HEK293 (cell line): Measurements from ENCODE around the gene SYNJ2.

ENCODE experiments used
- CTCF ChIA-PET: fragments of 350-600 bp; formaldehyde crosslinking; extraction: SDS; loops from one replicate; lab custom pipeline; 2021; ENCODE audit warnings: antibody characterized with exemption; lab: Yijun Ruan, JAX
- POLR2A ChIA-PET: fragments of 300-600 bp; formaldehyde crosslinking; extraction: SDS; loops from one replicate; lab custom pipeline; 2020; ENCODE audit warnings: antibody characterized with exemption, inconsistent platforms; lab: Yijun Ruan, JAX
- H3K27ac ChIP-seq: fragments of 200-500 bp; sonication (Bioruptor generic); 2 replicates; pipeline ENCODE4 v1.5.1; 2014; ENCODE audit warnings: low read depth, low read length, control low read depth, inconsistent platforms; ENCODE audit errors: extremely low read depth
- H3K36me3 ChIP-seq, 2 experiments: fragments of 200-500 bp in 1 of 2; sonication (Bioruptor generic) in 1 of 2; 1 replicate in 1 of 2; 2 replicates in 1 of 2; pipeline ENCODE4 v1.5.1; 2014 to 2017; ENCODE audit warnings: inconsistent platforms in 2 of 2, low read length in 2 of 2; ENCODE audit not compliant: control insufficient read depth in 2 of 2, insufficient read depth in 1 of 2
- H3K4me1 ChIP-seq: fragments of 200-500 bp; sonication (Bioruptor generic); 2 replicates; pipeline ENCODE4 v1.5.1; 2014; ENCODE audit warnings: mild to moderate bottlenecking, low read length, inconsistent platforms; ENCODE audit not compliant: control insufficient read depth, insufficient read depth
- H3K4me3 ChIP-seq: 2 replicates; pipeline ENCODE4 v1.5.1; 2011; ENCODE audit warnings: low read depth, mild to moderate bottlenecking, control low read depth, low read length, moderate library complexity
- H3K9me3 ChIP-seq: fragments of 200-500 bp; sonication (Bioruptor generic); 2 replicates; pipeline ENCODE4 v1.5.1; 2014; ENCODE audit warnings: low read depth, low read length, inconsistent platforms; ENCODE audit not compliant: control insufficient read depth, insufficient read depth
- BCL11A ChIP-seq: fragments of 450-650 bp; formaldehyde crosslinking; IDR thresholded peaks from 2 replicates; pipeline ENCODE4 v1.5.1; 2016; ENCODE audit warnings: low read depth, missing biosample characterization, missing genetic modification characterization
- BCL11B ChIP-seq: fragments of 450-650 bp; formaldehyde crosslinking; IDR thresholded peaks from 2 replicates; pipeline ENCODE4 v1.5.1; 2016; ENCODE audit warnings: low read depth, missing biosample characterization, missing genetic modification characterization
- GFI1B ChIP-seq: fragments of 450-650 bp; formaldehyde crosslinking; IDR thresholded peaks from 2 replicates; pipeline ENCODE4 v1.5.1; 2016; ENCODE audit warnings: missing biosample characterization, missing genetic modification characterization
- KLF1 ChIP-seq: fragments of 450-650 bp; formaldehyde crosslinking; IDR thresholded peaks from 2 replicates; pipeline ENCODE4 v1.5.1; 2016; ENCODE audit warnings: missing biosample characterization, missing genetic modification characterization
- PRDM4 ChIP-seq: fragments of 450-650 bp; formaldehyde crosslinking; IDR thresholded peaks from 2 replicates; pipeline ENCODE4 v1.5.1; 2017; ENCODE audit warnings: missing biosample characterization, missing genetic modification characterization
- SCRT2 ChIP-seq: fragments of 450-650 bp; formaldehyde crosslinking; IDR thresholded peaks from 2 replicates; pipeline ENCODE4 v1.5.1; 2016; ENCODE audit warnings: missing biosample characterization, missing genetic modification characterization
- SP7 ChIP-seq: fragments of 450-650 bp; formaldehyde crosslinking; IDR thresholded peaks from 2 replicates; pipeline ENCODE4 v1.5.1; 2016; ENCODE audit warnings: missing biosample characterization, missing genetic modification characterization
- YY1 ChIP-seq: fragments of 450-650 bp; formaldehyde crosslinking; IDR thresholded peaks from 2 replicates; pipeline ENCODE4 v1.5.1; 2018; ENCODE audit warnings: missing biosample characterization, missing genetic modification characterization
- ZBTB17 ChIP-seq: fragments of 450-650 bp; formaldehyde crosslinking; IDR thresholded peaks from 2 replicates; pipeline ENCODE4 v1.5.1; 2016; ENCODE audit warnings: missing biosample characterization, missing genetic modification characterization
- ZBTB48 ChIP-seq: fragments of 450-650 bp; formaldehyde crosslinking; IDR thresholded peaks from 2 replicates; pipeline ENCODE4 v1.5.1; 2016; ENCODE audit warnings: missing biosample characterization, missing genetic modification characterization
- ZBTB8A ChIP-seq: fragments of 450-650 bp; formaldehyde crosslinking; IDR thresholded peaks from 2 replicates; pipeline ENCODE4 v1.5.1; 2016; ENCODE audit warnings: missing biosample characterization, missing genetic modification characterization
- ZFP69B ChIP-seq: fragments of 450-650 bp; formaldehyde crosslinking; IDR thresholded peaks from 2 replicates; pipeline ENCODE4 v1.5.1; 2016; ENCODE audit warnings: missing biosample characterization, missing genetic modification characterization
- ZNF155 ChIP-seq: fragments of 450-650 bp; formaldehyde crosslinking; IDR thresholded peaks from 2 replicates; pipeline ENCODE4 v1.5.1; 2016; ENCODE audit warnings: missing biosample characterization, missing genetic modification characterization
- ZNF335 ChIP-seq: fragments of 450-650 bp; formaldehyde crosslinking; conservative IDR thresholded peaks from 2 replicates; pipeline ENCODE4 v1.5.1; 2016; ENCODE audit warnings: missing biosample characterization, missing genetic modification characterization
- ZNF404 ChIP-seq: fragments of 450-650 bp; formaldehyde crosslinking; IDR thresholded peaks from 2 replicates; pipeline ENCODE4 v1.5.1; 2017; ENCODE audit warnings: missing biosample characterization, missing genetic modification characterization
- ZNF416 ChIP-seq: fragments of 450-650 bp; formaldehyde crosslinking; IDR thresholded peaks from 2 replicates; pipeline ENCODE4 v1.5.1; 2016; ENCODE audit warnings: missing biosample characterization, missing genetic modification characterization
- ZNF433 ChIP-seq: fragments of 450-650 bp; formaldehyde crosslinking; IDR thresholded peaks from 2 replicates; pipeline ENCODE4 v1.5.1; 2016; ENCODE audit warnings: missing biosample characterization, missing genetic modification characterization, low read depth
- ZNF510 ChIP-seq: fragments of 450-650 bp; formaldehyde crosslinking; IDR thresholded peaks from 2 replicates; pipeline ENCODE4 v1.5.1; 2018; ENCODE audit warnings: mild to moderate bottlenecking, missing genetic modification characterization, missing biosample characterization; ENCODE audit not compliant: insufficient replicate concordance
- ZNF558 ChIP-seq: fragments of 450-650 bp; formaldehyde crosslinking; IDR thresholded peaks from 2 replicates; pipeline ENCODE4 v1.5.1; 2016; ENCODE audit warnings: missing biosample characterization, missing genetic modification characterization
- ZNF600 ChIP-seq: fragments of 450-650 bp; formaldehyde crosslinking; IDR thresholded peaks from 2 replicates; pipeline ENCODE4 v1.5.1; 2016; ENCODE audit warnings: missing biosample characterization, missing genetic modification characterization
- ZNF610 ChIP-seq: fragments of 450-650 bp; formaldehyde crosslinking; IDR thresholded peaks from 2 replicates; pipeline ENCODE4 v1.5.1; 2016; ENCODE audit warnings: missing biosample characterization, missing genetic modification characterization, borderline replicate concordance
- ZNF629 ChIP-seq: fragments of 450-650 bp; formaldehyde crosslinking; IDR thresholded peaks from 2 replicates; pipeline ENCODE4 v1.5.1; 2017; ENCODE audit warnings: missing biosample characterization, missing genetic modification characterization
- ZNF768 ChIP-seq: fragments of 450-650 bp; formaldehyde crosslinking; IDR thresholded peaks from 2 replicates; pipeline ENCODE4 v1.5.1; 2018; ENCODE audit warnings: missing biosample characterization, mild to moderate bottlenecking, missing genetic modification characterization
- ZNF785 ChIP-seq: fragments of 450-650 bp; formaldehyde crosslinking; IDR thresholded peaks from 2 replicates; pipeline ENCODE4 v1.5.1; 2016; ENCODE audit warnings: missing biosample characterization, missing genetic modification characterization
- ZSCAN23 ChIP-seq: fragments of 450-650 bp; formaldehyde crosslinking; IDR thresholded peaks from 2 replicates; pipeline ENCODE4 v1.5.1; 2016; ENCODE audit warnings: missing biosample characterization, missing genetic modification characterization
- ZXDB ChIP-seq: fragments of 450-650 bp; formaldehyde crosslinking; IDR thresholded peaks from 2 replicates; pipeline ENCODE4 v1.5.1; 2016; ENCODE audit warnings: missing biosample characterization, missing genetic modification characterization
- TF ChIP-seq, protein P1 (sequence below): fragments of 450-650 bp; formaldehyde crosslinking; IDR thresholded peaks from 2 replicates; pipeline ENCODE4 v1.5.0; 2017; ENCODE audit warnings: missing biosample characterization, missing genetic modification characterization, borderline replicate concordance
- TF ChIP-seq, protein P2 (sequence below): fragments of 450-650 bp; formaldehyde crosslinking; IDR thresholded peaks from 2 replicates; pipeline ENCODE4 v1.5.1; 2017; ENCODE audit warnings: missing biosample characterization, mild to moderate bottlenecking, missing genetic modification characterization, moderate library complexity
- TF ChIP-seq, protein P3 (sequence below): fragments of 450-650 bp; formaldehyde crosslinking; IDR thresholded peaks from 2 replicates; pipeline ENCODE4 v1.5.1; 2016; ENCODE audit warnings: missing biosample characterization, missing genetic modification characterization

The SYNJ2 gene

GRCh38 chr6:157985378-157986155, 3.9 kb downstream of the SYNJ2 start:
- H3K4me1 ChIP-seq, result peaks cover 24% of the 10 kb centered on the region
- H3K27ac ChIP-seq, result peak overlapping the region; percentile 55
- no peak overlapping the region for H3K4me3 ChIP-seq
- ChIA-PET CTCF (interaction anchor here (2.0 kb wide), 1 partner anchor 41 kb away, joined by 6 read pairs; no protein-coding TSS in a partner anchor), POLR2A (interaction anchor here (0.7 to 1.4 kb wide), 2 partner anchors 23 to 46 kb away, joined by 3 read pairs; no protein-coding TSS in a partner anchor)
- TF ChIP-seq KLF1 (tag by site-specific recombination) (no peak), ZNF629 (no peak), ZNF610 (tag by site-specific recombination) (no peak), PRDM4 (tag by site-specific recombination) (no peak), GFI1B (tag by site-specific recombination) (no peak), ZNF416 (no peak), ZNF433 (no peak), ZBTB48 (peak; percentile 40; the same call in 1 of the 2 replicates), ZFP69B (tag by site-specific recombination) (no peak), ZNF404 (no peak), ZNF510 (no peak), ZNF768 (tag by site-specific recombination) (no peak), BCL11A (tag by site-specific recombination) (no peak), BCL11B (no peak), ZNF600 (tag by site-specific recombination) (0 out of 2 replicates have a peak, but pooled peaks have one; percentile 31), SP7 (tag by site-specific recombination) (peak; percentile 71), ZBTB8A (tag by site-specific recombination) (peak; percentile 17; the same call in 1 of the 2 replicates), ZNF155 (tag by site-specific recombination) (no peak), ZNF785 (no peak), YY1 (no peak), SCRT2 (tag by site-specific recombination) (peak; percentile 53), ZSCAN23 (no peak), ZNF335 (tag by site-specific recombination) (0 out of 2 replicates have a peak, but pooled peaks have one; percentile 36), ZBTB17 (0 out of 2 replicates have a peak, but pooled peaks have one; percentile 33), ZNF558 (tag by site-specific recombination) (no peak), ZXDB (tag by site-specific recombination) (peak; percentile 93)
- TF ChIP-seq, protein P1, sequence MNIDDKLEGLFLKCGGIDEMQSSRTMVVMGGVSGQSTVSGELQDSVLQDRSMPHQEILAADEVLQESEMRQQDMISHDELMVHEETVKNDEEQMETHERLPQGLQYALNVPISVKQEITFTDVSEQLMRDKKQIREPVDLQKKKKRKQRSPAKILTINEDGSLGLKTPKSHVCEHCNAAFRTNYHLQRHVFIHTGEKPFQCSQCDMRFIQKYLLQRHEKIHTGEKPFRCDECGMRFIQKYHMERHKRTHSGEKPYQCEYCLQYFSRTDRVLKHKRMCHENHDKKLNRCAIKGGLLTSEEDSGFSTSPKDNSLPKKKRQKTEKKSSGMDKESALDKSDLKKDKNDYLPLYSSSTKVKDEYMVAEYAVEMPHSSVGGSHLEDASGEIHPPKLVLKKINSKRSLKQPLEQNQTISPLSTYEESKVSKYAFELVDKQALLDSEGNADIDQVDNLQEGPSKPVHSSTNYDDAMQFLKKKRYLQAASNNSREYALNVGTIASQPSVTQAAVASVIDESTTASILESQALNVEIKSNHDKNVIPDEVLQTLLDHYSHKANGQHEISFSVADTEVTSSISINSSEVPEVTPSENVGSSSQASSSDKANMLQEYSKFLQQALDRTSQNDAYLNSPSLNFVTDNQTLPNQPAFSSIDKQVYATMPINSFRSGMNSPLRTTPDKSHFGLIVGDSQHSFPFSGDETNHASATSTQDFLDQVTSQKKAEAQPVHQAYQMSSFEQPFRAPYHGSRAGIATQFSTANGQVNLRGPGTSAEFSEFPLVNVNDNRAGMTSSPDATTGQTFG, result no peak
- TF ChIP-seq, protein P2, sequence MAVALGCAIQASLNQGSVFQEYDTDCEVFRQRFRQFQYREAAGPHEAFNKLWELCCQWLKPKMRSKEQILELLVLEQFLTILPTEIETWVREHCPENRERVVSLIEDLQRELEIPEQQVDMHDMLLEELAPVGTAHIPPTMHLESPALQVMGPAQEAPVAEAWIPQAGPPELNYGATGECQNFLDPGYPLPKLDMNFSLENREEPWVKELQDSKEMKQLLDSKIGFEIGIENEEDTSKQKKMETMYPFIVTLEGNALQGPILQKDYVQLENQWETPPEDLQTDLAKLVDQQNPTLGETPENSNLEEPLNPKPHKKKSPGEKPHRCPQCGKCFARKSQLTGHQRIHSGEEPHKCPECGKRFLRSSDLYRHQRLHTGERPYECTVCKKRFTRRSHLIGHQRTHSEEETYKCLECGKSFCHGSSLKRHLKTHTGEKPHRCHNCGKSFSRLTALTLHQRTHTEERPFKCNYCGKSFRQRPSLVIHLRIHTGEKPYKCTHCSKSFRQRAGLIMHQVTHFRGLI, result peak; percentile 69
- TF ChIP-seq, protein P3, sequence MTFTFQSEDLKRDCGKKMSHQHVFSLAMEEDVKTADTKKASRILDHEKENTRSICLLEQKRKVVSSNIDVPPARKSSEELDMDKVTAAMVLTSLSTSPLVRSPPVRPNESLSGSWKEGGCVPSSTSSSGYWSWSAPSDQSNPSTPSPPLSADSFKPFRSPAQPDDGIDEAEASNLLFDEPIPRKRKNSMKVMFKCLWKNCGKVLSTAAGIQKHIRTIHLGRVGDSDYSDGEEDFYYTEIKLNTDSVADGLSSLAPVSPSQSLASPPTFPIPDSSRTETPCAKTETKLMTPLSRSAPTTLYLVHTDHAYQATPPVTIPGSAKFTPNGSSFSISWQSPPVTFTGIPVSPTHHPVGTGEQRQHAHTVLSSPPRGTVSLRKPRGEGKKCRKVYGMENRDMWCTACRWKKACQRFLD (tag by site-specific recombination), result no peak
- H3K36me3 ChIP-seq, result no peaks in the 10 kb centered on the region
- no peaks in the 10 kb centered on the region for H3K9me3 ChIP-seq
